ENCODE data around the gene MACROD2.

- TF ChIP-seq TSHZ2 (CRISPR knock-in tag; IDR thresholded peaks at IDR 0.05) = no peak
- no peak for TF ChIP-seq PATZ1 (CRISPR knock-in tag; IDR thresholded peaks at IDR 0.05; ENCODE audit: borderline replicate concordance)
- no peak for TF ChIP-seq ZFP3 (CRISPR knock-in tag; IDR thresholded peaks at IDR 0.05)
- no peak for TF ChIP-seq ARNTL (CRISPR knock-in tag; IDR thresholded peaks at IDR 0.05; ENCODE audit: borderline replicate concordance, low read depth)
- TF ChIP-seq PPARA (CRISPR knock-in tag; IDR thresholded peaks at IDR 0.05; ENCODE audit: borderline replicate concordance) = no peak
- no peak for TF ChIP-seq CREB5 (CRISPR knock-in tag; IDR thresholded peaks at IDR 0.05; ENCODE audit: low read depth)
- no peak for TF ChIP-seq CSRNP3 (CRISPR knock-in tag; IDR thresholded peaks at IDR 0.05)
- no peak for TF ChIP-seq CSDC2 (CRISPR knock-in tag; IDR thresholded peaks at IDR 0.05)
- no peak for TF ChIP-seq TOX (CRISPR knock-in tag; IDR thresholded peaks at IDR 0.05; ENCODE audit: borderline replicate concordance)
- no peak for TF ChIP-seq ZNF8 (CRISPR knock-in tag; IDR thresholded peaks at IDR 0.05)
Measured at GRCh38 chr20:15708984-15709598, 1713.8 kb downstream of the MACROD2 start.
